Ovary (tissue), 9 donors: ENCODE results near the gene SCPEP1. TPM values are rescaled to one million over a fixed set of nuclear protein-coding genes. Genes with fewer than 3 reads are reported as not detected.

Experiments
- DNase-seq, 5 donors: peaks; one replicate each; pipeline ENCODE4 v3.0.0-alpha.2; 2019 to 2020
- H3K27ac ChIP-seq, 2 donors: fragments of 200-600 bp; one replicate each; pipeline versions ENCODE4 v1.5.1 to v1.8.0; 2019 to 2022
- H3K27me3 ChIP-seq: fragments of 200-600 bp; one replicate; pipeline ENCODE4 v1.8.0; 2022
- H3K36me3 ChIP-seq: fragments of 200-600 bp; sonication (generic); one replicate; pipeline ENCODE4 v1.5.1; 2019
- H3K4me1 ChIP-seq: one replicate; pipeline ENCODE4 v1.8.1; 2013; ENCODE audit warnings: mild to moderate bottlenecking, moderate library complexity; ENCODE audit not compliant: insufficient read depth
- H3K4me3 ChIP-seq: fragments of 200-600 bp; sonication (generic); one replicate; pipeline ENCODE4 v1.5.1; 2017
- H3K9me3 ChIP-seq, 2 donors: fragments of 200-600 bp in 1 of 2; sonication (generic) in 1 of 2; one replicate each; pipeline versions ENCODE4 v1.5.1 to v1.8.1; 2013 to 2019; ENCODE audit warnings: mild to moderate bottlenecking in 1 of 2, moderate library complexity in 1 of 2
- EP300 ChIP-seq: sonication (generic); formaldehyde crosslinking; IDR thresholded peaks from one replicate; pipeline ENCODE4 v1.6.1; 2017; ENCODE audit warnings: antibody characterized with exemption
- POLR2A ChIP-seq: fragments of 450-650 bp; IDR thresholded peaks from one replicate; pipeline ENCODE4 v1.6.1; 2017; ENCODE audit warnings: antibody characterized with exemption, mild to moderate bottlenecking, moderate library complexity
- WGBS, 3 donors: extraction: QIAGEN DNeasy Blood & Tissue Kit in 1 of 3; methylation state at CpG; one replicate each; pipeline versions ENCODE4 v1.1.5 to v1.1.7; 2013 to 2017; 5-methylcytosine and 5-hydroxymethylcytosine counted together
- intact Hi-C, 4 donors: fragments of 100-400 bp; cut with DNase I; formaldehyde crosslinking; loops; one replicate each; pipeline versions ENCODE4 v1.11.0 to v1.15.1; 2022 to 2023
- polyA plus RNA-seq, 2 donors: library from polyadenylated mRNA; stranded (reverse); fragments of 200-250 nt in 1 of 2; fragments of 350-450 nt in 1 of 2; fragmentation: Illumina TruSeq in 1 of 2; extraction: RNeasy Lipid Tissue Mini Kit (QIAGEN cat#74804) in 1 of 2; gene quantifications; one replicate each; pipeline ENCODE4 v1.2.3, GENCODE V29; 2013 to 2014
- total RNA-seq, 7 donors: library from RNA; depleted of rRNA in 2 of 7; stranded (reverse); fragments of >200 nt in 2 of 7; fragmentation: NEBNext Ultra II Directional in 3 of 7; extraction: Animal tissue kit (Norgen Biotek cat#: 25700) in 3 of 7; gene quantifications; one replicate each; pipeline versions ENCODE4 v1.1.0 to v1.2.4, GENCODE V29; 2016 to 2023
- TF ChIP-seq, protein P1 (sequence below), 3 donors: fragments of 450-650 bp in 2 of 3; fragments of 200-600 bp in 1 of 3; IDR thresholded peaks; one replicate each; pipeline versions ENCODE4 v1.5.1 to v1.8.0; 2016 to 2022; ENCODE audit warnings: antibody characterized with exemption in 3 of 3, mild to moderate bottlenecking in 1 of 3
- donor health status: DM: no; HTN: no; CAD: no; lungs with moderate emphysema.
- donor health status: DM: no; HTN: no; CAD: no.
- donor health status: Bipolar disorder and iron deficiency.
- donor health status: DM: yes; HTN: yes; CAD: no.
- donor health status: DM: no; HTN: no; CAD: no.
- donor health status: DM: yes; HTN: yes; CAD: no.

Gene SCPEP1
- total and polyA plus RNA-seq, 9 donors = 36.5 to 180 (median 58.7) TPM

GRCh38 chr17:56987283-56987834 is 9.4 kb downstream of the SCPEP1 start:
- Histone ChIP-seq H3K4me1 (no peaks in the 10 kb centered on the region), H3K4me3 (no peak overlapping the region), H3K9me3 (no peaks in the 10 kb centered on the region), H3K36me3 (no peaks in the 10 kb centered on the region), H3K27me3 (no peaks in the 10 kb centered on the region), H3K27ac (no peak overlapping the region)
- intact Hi-C loops = no loop called here
- WGBS, 3 donors = 67 to 80% (median 74%) methylated on average over 11 of the region's 11 CpGs
- DNase-seq = no peak
- TF ChIP-seq, protein P1, sequence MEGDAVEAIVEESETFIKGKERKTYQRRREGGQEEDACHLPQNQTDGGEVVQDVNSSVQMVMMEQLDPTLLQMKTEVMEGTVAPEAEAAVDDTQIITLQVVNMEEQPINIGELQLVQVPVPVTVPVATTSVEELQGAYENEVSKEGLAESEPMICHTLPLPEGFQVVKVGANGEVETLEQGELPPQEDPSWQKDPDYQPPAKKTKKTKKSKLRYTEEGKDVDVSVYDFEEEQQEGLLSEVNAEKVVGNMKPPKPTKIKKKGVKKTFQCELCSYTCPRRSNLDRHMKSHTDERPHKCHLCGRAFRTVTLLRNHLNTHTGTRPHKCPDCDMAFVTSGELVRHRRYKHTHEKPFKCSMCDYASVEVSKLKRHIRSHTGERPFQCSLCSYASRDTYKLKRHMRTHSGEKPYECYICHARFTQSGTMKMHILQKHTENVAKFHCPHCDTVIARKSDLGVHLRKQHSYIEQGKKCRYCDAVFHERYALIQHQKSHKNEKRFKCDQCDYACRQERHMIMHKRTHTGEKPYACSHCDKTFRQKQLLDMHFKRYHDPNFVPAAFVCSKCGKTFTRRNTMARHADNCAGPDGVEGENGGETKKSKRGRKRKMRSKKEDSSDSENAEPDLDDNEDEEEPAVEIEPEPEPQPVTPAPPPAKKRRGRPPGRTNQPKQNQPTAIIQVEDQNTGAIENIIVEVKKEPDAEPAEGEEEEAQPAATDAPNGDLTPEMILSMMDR (IDR thresholded peaks at IDR 0.05) = no peak
- TF ChIP-seq POLR2A (no peak), EP300 (no peak)

DNA sequence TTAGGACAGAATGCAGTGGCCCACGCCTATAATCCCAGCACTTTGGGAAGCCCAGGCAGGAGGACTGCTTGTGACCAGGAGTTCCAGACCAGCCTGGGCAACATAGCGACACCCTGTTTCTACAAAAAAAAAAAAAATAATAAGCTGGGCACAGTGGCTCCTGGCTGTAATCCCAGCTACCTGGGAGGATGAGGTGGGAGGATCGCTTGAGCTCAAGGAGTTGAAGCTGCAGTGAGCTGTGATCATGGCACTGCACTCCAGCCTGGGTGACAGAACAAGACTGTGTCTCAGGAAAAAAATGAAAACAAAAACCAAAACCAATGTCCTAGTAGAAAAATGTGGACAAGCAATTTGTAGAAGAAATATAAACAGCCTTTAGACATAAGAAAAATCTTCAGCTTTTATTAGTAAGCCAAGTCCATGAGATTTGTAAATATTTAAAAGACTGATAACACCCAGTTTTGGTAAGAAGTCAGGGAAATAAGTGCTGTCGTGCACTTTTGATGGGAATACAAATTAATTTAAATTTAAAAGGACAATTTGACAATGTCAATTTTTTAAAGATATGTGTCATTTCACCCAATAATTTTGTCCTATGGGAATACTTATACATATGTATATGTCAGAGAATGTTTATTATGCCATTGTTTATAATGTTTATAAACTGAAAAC is 11.1 kb downstream of the SCPEP1 start:
- H3K9me3 ChIP-seq = no peaks in the 10 kb centered on the region
- 93 to 96% (median 96%) methylated on average over 4 of the region's 4 CpGs for WGBS, 3 donors
- no peak for TF ChIP-seq EP300
- TF ChIP-seq, protein P1 (IDR thresholded peaks at IDR 0.05) = no peak
- no peak for TF ChIP-seq POLR2A
- H3K4me1 ChIP-seq = no peaks in the 10 kb centered on the region
- no peaks in the 10 kb centered on the region for H3K36me3 ChIP-seq
- no peak overlapping the region for H3K4me3 ChIP-seq
- no peak overlapping the region for H3K27ac ChIP-seq
- no peak for DNase-seq
- intact Hi-C loops = no loop called here
- no peaks in the 10 kb centered on the region for H3K27me3 ChIP-seq

DNA sequence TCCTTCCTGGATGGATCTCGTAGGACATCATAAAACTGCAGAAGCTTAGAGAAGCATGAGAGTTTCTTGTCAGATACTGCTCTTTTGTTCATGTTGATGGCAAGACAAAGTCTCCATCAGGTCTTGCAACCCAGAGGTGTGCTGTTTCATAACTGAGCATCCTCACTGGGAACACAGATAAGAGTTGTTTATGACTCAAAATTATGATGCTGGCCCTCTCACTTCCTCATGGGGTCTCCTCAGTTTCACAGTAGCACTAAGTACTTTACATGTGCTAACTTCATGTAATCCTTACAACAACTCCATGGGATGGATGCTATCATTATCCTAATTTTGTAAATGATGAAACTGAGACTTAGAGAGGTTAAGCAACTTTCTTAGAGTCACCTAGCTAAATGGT is 14.4 kb downstream of the SCPEP1 start:
- 79 to 94% (median 86%) methylated on average over 1 of the region's 1 CpG for WGBS, 3 donors

GRCh38 chr17:56994009-56994792 is 16.3 kb downstream of the SCPEP1 start:
- H3K27ac ChIP-seq = no peak overlapping the region
- 87 to 96% (median 94%) methylated on average over 4 of the region's 4 CpGs for WGBS, 3 donors
- DNase-seq = no peak
- H3K4me3 ChIP-seq = no peak overlapping the region
- TF ChIP-seq POLR2A (no peak), EP300 (no peak)
- TF ChIP-seq, protein P1 (IDR thresholded peaks at IDR 0.05) = no peak
- H3K36me3 ChIP-seq = no peaks in the 10 kb centered on the region
- intact Hi-C loops = no loop called here
- no peaks in the 10 kb centered on the region for H3K4me1 ChIP-seq
- H3K27me3 ChIP-seq = no peaks in the 10 kb centered on the region
- no peaks in the 10 kb centered on the region for H3K9me3 ChIP-seq

More for the DNA sequence above, 14.4 kb downstream of the SCPEP1 start:
- TF ChIP-seq POLR2A (no peak), EP300 (no peak)
- TF ChIP-seq, protein P1 (IDR thresholded peaks at IDR 0.05) = no peak
- no peaks in the 10 kb centered on the region for H3K4me1 ChIP-seq
- H3K27me3 ChIP-seq = no peaks in the 10 kb centered on the region
- no peak overlapping the region for H3K27ac ChIP-seq
- intact Hi-C loops = no loop called here
- H3K4me3 ChIP-seq = no peak overlapping the region
- no peak for DNase-seq
- H3K9me3 ChIP-seq = no peaks in the 10 kb centered on the region
- no peaks in the 10 kb centered on the region for H3K36me3 ChIP-seq
